H7 (cell line): ENCODE results near the gene SLC9A9. TPM values are rescaled to one million over a fixed set of nuclear protein-coding genes. Genes with fewer than 3 reads are reported as not detected.

Experiments
- DNase-seq: peaks from one replicate; pipeline ENCODE4 v3.0.0; 2012
- H3K27me3 ChIP-seq: 2 replicates; pipeline ENCODE4 v1.6.0; 2011; ENCODE audit warnings: mild to moderate bottlenecking, low read length; ENCODE audit not compliant: control insufficient read depth, insufficient read depth
- H3K36me3 ChIP-seq: replicated peaks from 2 replicates; pipeline ENCODE4 v1.5.1; 2011; ENCODE audit warnings: low read length; ENCODE audit not compliant: control insufficient read depth, insufficient read depth
- H3K4me3 ChIP-seq: 2 replicates; pipeline ENCODE4 v1.5.1; 2011; ENCODE audit warnings: low read depth, mild to moderate bottlenecking, control low read depth, low read length, moderate library complexity; ENCODE audit not compliant: insufficient read depth
- total RNA-seq: library from RNA; depleted of rRNA; stranded (reverse); fragments of >200 nt; shearing (Covaris generic); gene quantifications from 2 replicates; pipeline ENCODE4 v1.2.3, GENCODE V29; 2014

SLC9A9 gene
- total RNA-seq, 1 experiment from 2014 or later = 4.1 TPM

DNA sequence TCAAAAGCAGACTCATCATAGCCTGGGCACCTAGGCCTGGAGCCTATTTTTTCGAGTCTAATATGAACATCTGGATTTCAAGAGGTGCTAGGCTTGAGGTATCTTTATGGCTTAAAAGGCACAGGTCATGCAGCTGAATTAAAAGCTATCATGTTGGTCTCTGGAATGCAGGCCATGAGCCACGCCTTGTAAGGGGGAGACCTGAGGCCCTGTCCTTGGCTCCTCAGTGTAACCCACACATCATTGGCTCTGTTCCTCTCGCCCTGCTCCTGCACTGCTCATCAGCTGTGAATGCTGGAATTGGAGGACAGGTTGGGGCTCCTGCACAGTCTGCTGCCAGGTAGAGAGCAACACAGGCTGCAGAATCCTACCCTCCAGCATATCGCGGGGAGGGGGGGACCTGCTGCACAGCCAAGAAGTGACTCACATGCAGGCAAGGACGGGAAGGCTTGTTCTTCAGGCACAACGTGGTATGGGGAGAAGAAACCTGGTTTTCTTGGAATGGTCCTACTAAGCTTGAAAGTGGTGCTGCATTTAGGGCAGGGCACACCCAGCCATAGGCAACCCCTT lies 582.7 kb downstream of the SLC9A9 start:
- no peak for DNase-seq
- Histone ChIP-seq H3K36me3 (no peaks in the 10 kb centered on the region), H3K4me3 (no peak overlapping the region), H3K27me3 (no peaks in the 10 kb centered on the region)

DNA sequence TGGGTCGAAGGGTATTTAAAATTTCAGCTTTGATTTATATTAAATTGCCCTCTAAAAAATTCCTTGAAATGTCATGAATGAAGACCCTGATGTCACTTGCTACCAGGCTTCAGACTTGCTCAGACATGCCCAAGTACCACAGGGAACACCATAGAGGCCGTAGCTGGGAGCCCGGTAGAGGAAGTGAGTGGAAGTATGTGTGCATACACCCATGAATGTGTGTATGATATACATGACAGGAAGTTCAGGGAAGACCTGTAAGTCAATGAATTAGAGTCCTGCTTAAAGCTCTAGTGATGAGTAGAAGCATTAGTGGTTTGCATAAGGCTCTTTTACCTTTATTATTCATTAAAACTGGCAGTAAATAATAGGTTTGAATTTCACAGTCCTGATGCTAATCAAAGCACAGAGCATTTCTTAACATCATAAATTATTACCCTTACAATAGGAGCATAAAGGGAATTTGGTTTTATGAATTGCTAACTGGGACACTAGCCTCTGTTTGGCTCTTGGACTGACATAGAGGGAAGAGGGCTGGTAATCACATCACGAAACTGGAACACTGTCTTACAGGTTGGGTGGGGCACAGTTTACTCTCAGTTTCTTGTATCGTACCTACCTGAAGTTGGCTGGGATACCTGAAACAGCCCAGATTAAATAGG lies 584.3 kb downstream of the SLC9A9 start:
- no peak for DNase-seq
- Histone ChIP-seq H3K27me3 (no peaks in the 10 kb centered on the region), H3K4me3 (no peak overlapping the region), H3K36me3 (no peaks in the 10 kb centered on the region)

- no peaks in the 10 kb centered on the region for H3K27me3 ChIP-seq
- no peaks in the 10 kb centered on the region for H3K36me3 ChIP-seq
- H3K4me3 ChIP-seq = no peak overlapping the region
- DNase-seq = no peak
These were observed 586.4 kb downstream of the SLC9A9 start for GRCh38 chr3:143261848-143262247.

DNA sequence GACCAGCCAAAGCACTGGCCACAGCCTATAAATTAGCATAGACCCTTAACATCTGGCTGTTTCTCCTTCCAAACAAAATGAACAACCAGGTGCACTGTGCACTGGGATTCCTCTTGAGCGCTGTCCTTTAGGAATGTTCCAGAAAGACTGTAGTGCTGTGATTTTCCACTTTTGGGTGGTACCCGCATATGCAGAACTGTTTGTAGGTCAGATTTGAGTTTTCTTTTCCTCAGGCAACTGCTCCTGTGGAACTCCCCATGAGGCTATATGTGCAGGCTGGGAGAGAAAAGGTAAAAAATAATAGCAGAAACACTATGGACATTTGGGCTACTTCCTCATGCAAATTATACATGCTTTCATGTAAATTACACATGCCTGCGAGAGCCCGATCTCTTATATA lies 589.6 kb downstream of the SLC9A9 start:
- no peak overlapping the region for H3K4me3 ChIP-seq
- no peaks in the 10 kb centered on the region for H3K27me3 ChIP-seq
- DNase-seq = no peak
- H3K36me3 ChIP-seq = no peaks in the 10 kb centered on the region

DNA sequence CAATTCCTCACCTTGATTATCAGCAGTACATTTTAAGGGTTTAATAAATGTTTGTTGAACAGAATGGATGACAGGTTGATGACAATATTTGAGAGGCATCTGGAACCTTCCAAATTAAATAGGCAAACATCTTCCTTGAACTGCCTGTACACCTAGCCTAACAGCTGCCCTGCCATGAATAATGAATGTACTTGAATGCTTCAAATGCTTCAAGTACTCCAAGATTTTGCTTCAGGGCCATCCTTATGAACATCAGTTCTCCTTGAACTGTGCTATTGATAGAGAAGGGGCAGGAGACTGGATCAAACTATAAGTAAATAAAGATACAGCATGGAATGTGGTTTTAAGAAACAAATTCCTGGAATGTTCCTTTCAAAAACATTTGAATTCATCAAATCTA lies 591.9 kb downstream of the SLC9A9 start:
- Histone ChIP-seq H3K36me3 (no peaks in the 10 kb centered on the region), H3K27me3 (no peaks in the 10 kb centered on the region), H3K4me3 (no peak overlapping the region)
- no peak for DNase-seq

DNA sequence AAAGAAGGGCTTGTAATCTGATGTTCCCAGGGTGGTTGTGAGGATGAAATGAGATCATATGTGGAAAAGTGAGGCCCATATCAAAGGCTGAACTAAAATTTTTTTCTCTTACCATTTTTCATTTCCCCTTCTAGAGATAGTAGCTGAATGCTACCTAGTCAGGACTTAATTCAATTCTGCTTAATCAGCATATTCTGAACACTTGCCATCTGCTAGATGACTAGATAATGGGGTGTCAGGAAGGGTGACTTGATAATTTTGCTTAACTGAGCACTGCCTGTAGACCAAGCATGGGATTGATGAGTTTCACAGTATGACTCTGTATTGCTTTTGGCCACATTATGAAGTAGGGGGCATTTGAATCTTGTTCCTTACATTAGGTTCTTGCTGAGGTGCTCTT lies 592.5 kb downstream of the SLC9A9 start:
- DNase-seq = no peak
- no peak overlapping the region for H3K4me3 ChIP-seq
- no peaks in the 10 kb centered on the region for H3K27me3 ChIP-seq
- H3K36me3 ChIP-seq = no peaks in the 10 kb centered on the region

DNA sequence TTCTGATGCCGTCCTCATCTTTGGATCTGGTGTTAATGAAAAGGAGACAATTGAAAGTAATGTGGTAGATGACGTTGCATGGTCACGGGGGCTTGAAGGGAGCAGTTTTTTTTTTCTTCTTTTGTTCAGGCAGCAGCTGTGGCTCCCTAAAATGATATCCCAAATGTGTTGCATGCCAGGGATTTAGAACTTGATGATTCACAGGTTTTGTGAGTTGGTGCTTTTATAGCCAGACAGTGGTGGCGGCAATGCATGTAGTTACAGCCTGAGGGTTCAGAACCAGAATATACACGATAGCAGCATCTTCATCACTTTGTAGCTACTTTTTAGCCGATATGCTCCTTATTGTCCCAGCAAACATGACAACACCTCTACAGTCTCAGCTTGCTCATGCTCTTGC lies 595.3 kb downstream of the SLC9A9 start:
- Histone ChIP-seq H3K27me3 (no peaks in the 10 kb centered on the region), H3K36me3 (no peaks in the 10 kb centered on the region), H3K4me3 (no peak overlapping the region)
- no peak for DNase-seq

DNA sequence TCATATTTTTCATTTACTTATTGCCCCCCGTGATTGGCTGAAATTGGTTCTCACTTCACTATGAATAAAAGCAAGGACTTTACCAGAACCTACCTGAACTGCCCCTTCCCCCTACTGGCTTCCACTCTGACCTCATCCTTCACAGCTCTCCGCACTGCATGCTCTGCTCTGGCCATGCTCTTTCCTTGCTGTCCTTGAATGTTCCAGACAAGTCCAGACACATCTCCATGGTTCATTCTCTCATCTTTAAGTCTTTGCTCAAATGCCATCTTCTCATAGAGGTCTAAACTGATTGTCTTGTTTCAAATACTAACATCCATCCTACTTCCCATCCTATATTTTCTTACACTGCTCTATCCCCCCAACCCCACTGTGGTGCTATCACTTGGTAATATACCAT lies 599.3 kb downstream of the SLC9A9 start:
- Histone ChIP-seq H3K36me3 (no peaks in the 10 kb centered on the region), H3K27me3 (no peaks in the 10 kb centered on the region; the same call in 1 of the 2 replicates), H3K4me3 (no peak overlapping the region)
- no peak for DNase-seq

DNA sequence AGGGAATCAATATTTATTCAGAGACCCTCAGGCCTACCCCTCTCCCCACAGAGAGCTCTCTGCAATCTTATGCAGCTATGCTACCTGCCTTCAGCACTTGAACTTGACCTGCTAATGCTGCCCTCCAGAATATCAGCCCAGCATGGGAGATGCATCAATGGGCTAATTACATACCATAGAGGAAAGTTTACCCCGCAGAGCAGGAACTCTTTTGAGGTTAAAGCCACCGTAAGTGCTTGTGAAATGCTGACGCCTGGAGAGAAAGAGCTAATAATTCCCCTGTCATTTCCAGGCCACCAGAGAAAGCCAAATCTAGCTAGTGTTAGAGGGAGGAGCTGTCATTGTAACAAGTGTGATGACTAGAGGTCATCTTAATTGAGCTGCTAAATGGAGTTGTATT lies 601.2 kb downstream of the SLC9A9 start:
- H3K27me3 ChIP-seq = no peaks in the 10 kb centered on the region; the same call in 1 of the 2 replicates
- H3K4me3 ChIP-seq = no peak overlapping the region
- H3K36me3 ChIP-seq = no peaks in the 10 kb centered on the region
- DNase-seq = no peak

GRCh38 chr3:143245692-143246091 lies 602.6 kb downstream of the SLC9A9 start:
- DNase-seq = no peak
- no peaks in the 10 kb centered on the region for H3K36me3 ChIP-seq

GRCh38 chr3:143244516-143245063 lies 603.7 kb downstream of the SLC9A9 start:
- Histone ChIP-seq H3K36me3 (no peaks in the 10 kb centered on the region), H3K4me3 (no peak overlapping the region), H3K27me3 (no peaks in the 10 kb centered on the region; the same call in 1 of the 2 replicates)
- no peak for DNase-seq

More at GRCh38 chr3:143245692-143246091, 602.6 kb downstream of the SLC9A9 start:
- H3K4me3 ChIP-seq = no peak overlapping the region
- no peaks in the 10 kb centered on the region; the same call in 1 of the 2 replicates for H3K27me3 ChIP-seq

DNA sequence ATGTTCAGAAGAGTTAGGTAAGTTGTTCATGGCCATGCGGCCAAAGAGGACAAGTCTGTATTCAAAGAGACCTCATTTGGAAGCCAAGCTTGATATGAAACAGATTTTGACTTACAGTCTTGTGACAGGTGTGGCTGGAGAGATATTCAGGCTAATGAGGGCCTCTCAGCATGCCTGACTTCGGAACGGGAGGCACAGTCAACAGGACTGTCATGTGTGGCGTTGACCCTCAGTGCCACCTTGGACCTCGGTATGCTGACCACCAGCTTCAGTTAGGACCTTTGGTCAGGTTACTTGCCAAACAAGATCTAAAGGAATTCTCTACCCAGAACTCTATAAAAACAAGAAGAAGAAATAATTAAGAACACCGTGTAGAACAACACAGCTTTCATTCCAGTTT lies 604.6 kb downstream of the SLC9A9 start:
- no peaks in the 10 kb centered on the region; the same call in 1 of the 2 replicates for H3K27me3 ChIP-seq

GRCh38 chr3:143242691-143243090 lies 605.6 kb downstream of the SLC9A9 start:
- no peak for DNase-seq
- Histone ChIP-seq H3K36me3 (no peaks in the 10 kb centered on the region), H3K27me3 (no peaks in the 10 kb centered on the region; the same call in 1 of the 2 replicates), H3K4me3 (no peak overlapping the region)

More for the DNA sequence above, 604.6 kb downstream of the SLC9A9 start:
- Histone ChIP-seq H3K4me3 (no peak overlapping the region), H3K36me3 (no peaks in the 10 kb centered on the region)
- DNase-seq = no peak

DNA sequence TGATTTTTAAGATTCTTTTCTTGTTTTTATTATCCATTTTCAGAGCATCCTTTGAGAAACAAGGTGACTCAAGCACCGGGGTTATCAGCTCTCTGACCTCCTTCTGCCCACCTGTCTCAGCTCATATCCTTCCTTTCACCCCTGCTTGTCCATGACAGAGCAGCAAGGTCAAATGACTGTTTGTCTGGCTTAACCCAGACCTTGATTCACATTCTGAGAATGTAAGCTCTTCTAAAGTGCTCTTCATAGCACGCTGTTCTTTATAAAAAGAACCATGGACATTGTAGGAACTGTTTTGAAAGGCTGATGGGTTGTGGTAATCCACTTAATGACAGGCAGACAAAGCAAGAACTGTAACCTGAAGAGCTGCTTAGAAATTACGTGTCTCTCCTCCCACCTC lies 606.2 kb downstream of the SLC9A9 start:
- DNase-seq = no peak

DNA sequence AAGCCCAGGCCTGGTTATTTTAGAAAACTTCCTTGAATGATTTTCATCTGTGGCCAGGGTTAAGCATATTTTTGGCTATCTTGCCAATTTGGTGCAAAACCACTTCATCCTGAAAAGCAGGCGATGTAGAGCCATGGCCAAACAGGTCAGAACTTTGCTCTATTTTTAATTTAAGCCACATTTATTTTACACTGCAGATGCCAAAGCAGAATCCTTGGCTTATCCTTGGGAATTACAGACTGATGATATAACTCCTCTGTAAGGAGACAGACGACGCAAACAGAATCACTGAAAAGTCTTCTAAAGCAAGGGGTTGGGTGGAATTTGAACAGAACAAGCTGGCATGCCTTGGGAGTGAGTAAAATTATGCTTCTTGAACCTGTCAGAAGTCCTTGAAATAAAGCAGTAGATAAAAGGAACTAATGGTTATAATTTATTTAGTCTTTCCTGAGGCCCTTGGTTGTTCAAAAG lies 606.8 kb downstream of the SLC9A9 start:
- Histone ChIP-seq H3K27me3 (no peaks in the 10 kb centered on the region; the same call in 1 of the 2 replicates), H3K4me3 (no peak overlapping the region), H3K36me3 (no peaks in the 10 kb centered on the region)
- DNase-seq = no peak

More for the DNA sequence above, 606.2 kb downstream of the SLC9A9 start:
- Histone ChIP-seq H3K27me3 (no peaks in the 10 kb centered on the region; the same call in 1 of the 2 replicates), H3K36me3 (no peaks in the 10 kb centered on the region), H3K4me3 (no peak overlapping the region)
